IMR-90 (cell line): Measurements from ENCODE around the gene RTKN. TPM values are rescaled to one million over a fixed set of nuclear protein-coding genes. Genes with fewer than 3 reads are reported as not detected.

ENCODE experiments used
- ATAC-seq: fragments of 200-7000 bp; cut with Tn5 transposase; 2 replicates; pipeline ENCODE4 v1.9.1; 2020; ENCODE audit warnings: low read depth, mild to moderate bottlenecking, moderate library complexity
- BruUV-seq: library from RNA; stranded (reverse); fragments of 400-500 nt; replicated peaks from 2 replicates; lab custom pipeline; 2021; lab: Mats Ljungman, UMichigan
- CTCF ChIA-PET: fragments of 300-600 bp; formaldehyde crosslinking; extraction: SDS; loops from one replicate; lab custom pipeline; 2021; ENCODE audit warnings: antibody characterized with exemption; lab: Yijun Ruan, JAX
- POLR2A ChIA-PET: fragments of 300-600 bp; sonication (Branson Sonifier 250); formaldehyde crosslinking; loops from one replicate; lab custom pipeline; 2022; ENCODE audit warnings: antibody characterized with exemption; ENCODE audit not compliant: unreplicated experiment; lab: Charles Lee
- DNase-seq: peaks from one replicate; pipeline ENCODE4 v3.0.0; 2013
- H2AFZ ChIP-seq: replicated peaks from 2 replicates; pipeline ENCODE3; 2013; ENCODE audit warnings: low read length, mild to moderate bottlenecking; ENCODE audit not compliant: poor library complexity
- H2AK5ac ChIP-seq: 2 replicates; pipeline ENCODE4 v1.6.1; 2013; ENCODE audit warnings: low read depth, low read length, inconsistent platforms
- H2AK9ac ChIP-seq: replicated peaks from 2 replicates; pipeline ENCODE3; 2013; ENCODE audit warnings: mild to moderate bottlenecking, low read depth, low read length, moderate library complexity; ENCODE audit not compliant: poor library complexity
- H2BK120ac ChIP-seq: 2 replicates; pipeline ENCODE4 v1.6.1; 2013; ENCODE audit warnings: low read depth, low read length, inconsistent platforms
- H2BK15ac ChIP-seq: 3 replicates; pipeline ENCODE4 v1.6.1; 2013; ENCODE audit warnings: low read depth, low read length, inconsistent platforms
- H2BK20ac ChIP-seq: 2 replicates; pipeline ENCODE4 v1.6.1; 2013; ENCODE audit warnings: low read depth, mild to moderate bottlenecking, inconsistent platforms, low read length, moderate library complexity
- H2BK5ac ChIP-seq: 2 replicates; pipeline ENCODE4 v1.6.1; 2013; ENCODE audit warnings: mild to moderate bottlenecking, low read depth, low read length, inconsistent platforms; ENCODE audit not compliant: poor library complexity, severe bottlenecking
- H3K14ac ChIP-seq: replicated peaks from 2 replicates; pipeline ENCODE4 v1.6.1; 2013; ENCODE audit warnings: low read depth, low read length, inconsistent platforms
- H3K18ac ChIP-seq: 2 replicates; pipeline ENCODE4 v1.6.1; 2013; ENCODE audit warnings: low read depth, low read length, control low read depth
- H3K23ac ChIP-seq: 2 replicates; pipeline ENCODE4 v1.6.1; 2013; ENCODE audit warnings: low read depth, low read length, inconsistent platforms
- H3K27ac ChIP-seq: 2 replicates; pipeline ENCODE4 v1.5.1; 2013; ENCODE audit warnings: mild to moderate bottlenecking, control low read depth, low read length; ENCODE audit not compliant: insufficient read depth
- H3K27me3 ChIP-seq: 2 replicates; pipeline ENCODE4 v1.6.1; 2013; ENCODE audit warnings: low read length; ENCODE audit not compliant: control insufficient read depth, insufficient read depth
- H3K36me3 ChIP-seq: 2 replicates; pipeline ENCODE4 v1.6.1; 2013; ENCODE audit warnings: low read length, mixed read lengths; ENCODE audit not compliant: control insufficient read depth, insufficient read depth
- H3K4ac ChIP-seq: 2 replicates; pipeline ENCODE4 v1.6.1; 2013; ENCODE audit warnings: low read depth, low read length, inconsistent platforms
- H3K4me1 ChIP-seq: 2 replicates; pipeline ENCODE4 v1.6.1; 2013; ENCODE audit warnings: low read length, mixed read lengths; ENCODE audit not compliant: control insufficient read depth, insufficient read depth
- H3K4me2 ChIP-seq: 2 replicates; pipeline ENCODE4 v1.6.1; 2013; ENCODE audit warnings: low read depth, mild to moderate bottlenecking, control low read depth, low read length, moderate library complexity
- H3K4me3 ChIP-seq: 2 replicates; pipeline ENCODE4 v1.5.1; 2013; ENCODE audit warnings: low read depth, mild to moderate bottlenecking, control low read depth, low read length, moderate library complexity; ENCODE audit not compliant: insufficient read depth
- H3K56ac ChIP-seq: 2 replicates; pipeline ENCODE4 v1.6.1; 2013; ENCODE audit warnings: low read length, inconsistent platforms; ENCODE audit not compliant: insufficient read depth; ENCODE audit errors: extremely low read depth
- H3K79me1 ChIP-seq, 2 experiments: 2 replicates each; pipeline ENCODE4 v1.6.1; 2013; ENCODE audit warnings: low read length in 2 of 2, inconsistent platforms in 1 of 2, low read depth in 1 of 2
- H3K9ac ChIP-seq: 2 replicates; pipeline ENCODE4 v1.6.1; 2013; ENCODE audit warnings: low read depth, low read length, control low read depth
- H3K9me1 ChIP-seq: 2 replicates; pipeline ENCODE4 v1.6.1; 2013; ENCODE audit warnings: low read length, inconsistent platforms; ENCODE audit not compliant: insufficient read depth
- H3K9me3 ChIP-seq: 2 replicates; pipeline ENCODE4 v1.6.1; 2013; ENCODE audit warnings: low read length; ENCODE audit not compliant: control insufficient read depth, insufficient read depth
- H4K20me1 ChIP-seq: 2 replicates; pipeline ENCODE4 v1.6.1; 2013; ENCODE audit warnings: low read length, inconsistent platforms; ENCODE audit not compliant: insufficient read depth
- H4K5ac ChIP-seq: 2 replicates; pipeline ENCODE4 v1.6.1; 2013; ENCODE audit warnings: mild to moderate bottlenecking, low read depth, low read length, control low read depth
- H4K8ac ChIP-seq, 2 experiments: 2 replicates each; pipeline ENCODE4 v1.6.1; 2013; ENCODE audit warnings: low read depth in 2 of 2, low read length in 2 of 2, control low read depth in 1 of 2, inconsistent platforms in 1 of 2
- H4K91ac ChIP-seq: 2 replicates; pipeline ENCODE4 v1.6.1; 2013; ENCODE audit warnings: low read depth, low read length, inconsistent platforms; ENCODE audit not compliant: insufficient read depth
- BHLHE40 ChIP-seq: fragments of 150-350 bp; IDR thresholded peaks from 2 replicates; pipeline ENCODE4 v1.6.1; 2016; ENCODE audit warnings: mild to moderate bottlenecking, low read depth, low read length
- CEBPB ChIP-seq: IDR thresholded peaks from 2 replicates; pipeline ENCODE4 v1.6.1; 2012; ENCODE audit warnings: low read depth, low read length, improper control_type of control experiment
- CHD1 ChIP-seq: IDR thresholded peaks from 2 replicates; pipeline ENCODE4 v1.6.1; 2012; ENCODE audit warnings: low read depth, low read length, improper control_type of control experiment
- FOS ChIP-seq: fragments of 150-350 bp; IDR thresholded peaks from 2 replicates; pipeline ENCODE4 v1.6.1; 2016; ENCODE audit warnings: low read depth, low read length
- MAFK ChIP-seq: IDR thresholded peaks from 2 replicates; pipeline ENCODE4 v1.6.1; 2012; ENCODE audit warnings: low read depth, low read length, improper control_type of control experiment
- MAZ ChIP-seq: IDR thresholded peaks from 2 replicates; pipeline ENCODE4 v1.6.1; 2012; ENCODE audit warnings: low read depth, mild to moderate bottlenecking, low read length, improper control_type of control experiment, moderate library complexity, borderline replicate concordance
- MXI1 ChIP-seq: IDR thresholded peaks from 2 replicates; pipeline ENCODE4 v1.6.1; 2012; ENCODE audit warnings: low read depth, mild to moderate bottlenecking, low read length, moderate library complexity, borderline replicate concordance
- RAD21 ChIP-seq: IDR thresholded peaks from 2 replicates; pipeline ENCODE4 v1.6.1; 2012; ENCODE audit warnings: low read length, improper control_type of control experiment
- WGBS, 2 experiments: methylation state at CpG; one replicate each; pipeline versions ENCODE4 v1.1.5 to v1.1.7; 2013; ENCODE audit warnings: missing lambda C conversion rate in 2 of 2; ENCODE audit not compliant: insufficient read length in 1 of 2; ENCODE audit errors: extremely low coverage in 2 of 2; 5-methylcytosine and 5-hydroxymethylcytosine counted together
- dilution Hi-C: fragments of 300-500 bp; cut with HindIII; formaldehyde crosslinking; loops from one replicate; pipeline ENCODE4 v1.14.3; 2018; ENCODE audit warnings: low sequenced_read_pairs; ENCODE audit not compliant: unreplicated experiment
- in situ Hi-C: fragments of 300-500 bp; cut with MboI; formaldehyde crosslinking; loops from 3 replicates; pipeline ENCODE4 v1.14.3; 2019; ENCODE audit warnings: low sequenced_read_pairs, inconsistent platforms, mixed read lengths
- intact Hi-C: fragments of 100-400 bp; cut with micrococcal nuclease; formaldehyde crosslinking; loops from 2 replicates; pipeline ENCODE4 v1.10.0; 2022
- polyA plus RNA-seq, 3 experiments: library from polyadenylated mRNA; depleted of rRNA; stranded (reverse); fragments of >200 nt; gene quantifications; 2 replicates each; pipeline ENCODE4 v1.2.3, GENCODE V29; 2012; ENCODE audit warnings: low replicate concordance in 1 of 3
- total RNA-seq: library from RNA; depleted of rRNA; stranded (reverse); fragments of >200 nt; gene quantifications from 2 replicates; pipeline ENCODE4 v1.2.3, GENCODE V29; 2012
- TF ChIP-seq, protein P1 (sequence below): conservative IDR thresholded peaks from 2 replicates; pipeline ENCODE4 v1.5.1; 2012; ENCODE audit warnings: mild to moderate bottlenecking, low read depth, low read length, improper control_type of control experiment
- TF ChIP-seq, protein P2 (sequence below): fragments of 150-350 bp; IDR thresholded peaks from 2 replicates; pipeline ENCODE4 v1.6.1; 2017; ENCODE audit warnings: mild to moderate bottlenecking, antibody characterized with exemption, low read length, low read depth

RTKN gene
- total and polyA plus RNA-seq, 2 of the 4 experiments (the other 2 are of a cell fraction): 11.1 to 19.7 TPM

DNA sequence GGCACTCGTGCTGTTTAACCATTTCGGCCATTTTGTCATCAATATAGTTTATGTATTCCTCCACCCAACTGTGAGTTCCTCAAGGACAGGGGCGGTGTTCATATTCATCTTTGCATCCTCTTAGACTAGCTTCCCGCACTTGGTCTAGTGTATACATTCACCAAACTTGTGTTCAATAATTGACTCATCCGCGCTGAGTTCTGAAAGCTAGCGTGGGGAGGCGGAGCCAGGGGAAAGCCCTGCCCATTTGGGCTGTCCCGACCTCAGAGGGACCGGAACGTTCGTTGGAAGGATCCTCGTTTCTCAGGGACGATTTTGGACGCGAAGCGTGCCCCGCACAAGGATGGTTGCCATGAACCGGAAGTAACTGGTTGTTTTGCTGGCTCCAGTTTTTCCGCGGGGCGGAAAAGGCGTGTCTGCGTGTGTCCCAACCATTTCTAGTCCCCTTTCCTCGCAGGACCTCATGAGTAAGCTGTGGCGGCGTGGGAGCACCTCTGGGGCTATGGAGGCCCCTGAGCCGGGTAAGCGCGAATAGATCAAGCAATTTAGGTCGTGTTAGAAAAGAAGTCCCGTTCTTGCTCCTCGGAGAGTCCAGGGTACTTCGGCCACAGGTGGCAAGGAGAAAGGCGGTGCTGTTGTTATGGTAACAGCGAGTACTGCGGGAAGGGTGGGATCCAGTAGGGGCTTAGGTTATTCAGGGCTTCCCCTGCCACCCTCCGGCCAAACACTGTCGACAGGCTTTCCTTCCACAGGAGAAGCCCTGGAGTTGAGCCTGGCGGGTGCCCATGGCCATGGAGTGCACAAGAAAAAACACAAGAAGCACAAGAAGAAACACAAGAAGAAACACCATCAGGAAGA is 13.1 kb upstream of the RTKN start, which contains the start of gene INO80B:
Gene INO80B, plus strand, starts transcription at position 434 of the 858 bp plus-strand sequence. Its CDS starts 30 bp downstream, at position 464.
- H3K9me1 ChIP-seq: 0 out of 2 replicates have a peak, but pooled peaks cover 3% of the 10 kb centered on the region
- peak within 1 kb of the TSS; percentile 61; the same call in 1 of the 2 replicates for H3K14ac ChIP-seq
- peaks cover 15 to 30% of the 10 kb centered on the region in 2 experiments for H3K79me1 ChIP-seq
- WGBS, 2 experiments: 0% methylated on average over 15 of the region's 40 CpGs; no CpG with 5 or more reads in 1 of the 2 experiments
- H3K4me3 ChIP-seq: peak within 1 kb of the TSS; percentile 61
- no peak within 1 kb of the TSS for H2BK20ac ChIP-seq
- dilution Hi-C loops (no loop called here), intact Hi-C loops (loop anchor here (1.0 kb wide), 2 partner anchors 15 to 28 kb away; partner anchors contain the start of gene TTC31), in situ Hi-C loops (no loop called here)
- peak; percentile 99 for DNase-seq
- ATAC-seq: peak; percentile 74
- peak within 1 kb of the TSS; percentile 62 for H3K4ac ChIP-seq
- peak within 1 kb of the TSS; percentile 55 for H3K9ac ChIP-seq
- peak within 1 kb of the TSS; percentile 5; the same call in 1 of the 2 replicates for H2AK5ac ChIP-seq
- H2BK120ac ChIP-seq: no peak within 1 kb of the TSS
- peak within 1 kb of the TSS; percentile 5; the same call in 1 of the 2 replicates for H4K91ac ChIP-seq
- H3K23ac ChIP-seq: peak within 1 kb of the TSS; percentile 48; the same call in 1 of the 2 replicates
- 0 out of 2 replicates have a peak within 1 kb of the TSS, but pooled peaks have one; percentile 10 for H4K5ac ChIP-seq
- POLR2A ChIA-PET: interaction anchor here (1.3 kb wide), 1 partner anchor 15 kb away, joined by 4 read pairs; no protein-coding TSS in a partner anchor
- CTCF ChIA-PET: no interaction called here
- H4K20me1 ChIP-seq: no peaks in the 10 kb centered on the region
- no peaks in the 10 kb centered on the region for H3K36me3 ChIP-seq
- H3K4me2 ChIP-seq: peak within 1 kb of the TSS; percentile 66
- H2AK9ac ChIP-seq: peak within 1 kb of the TSS; percentile 65
- H3K9me3 ChIP-seq: no peaks in the 10 kb centered on the region
- H2AFZ ChIP-seq: peak within 1 kb of the TSS; percentile 90
- BruUV-seq: no TSS peak
- H4K8ac ChIP-seq: peak within 1 kb of the TSS in 1 of 2 experiments; percentile 87; a peak in 2 of 4 replicates
- H2BK5ac ChIP-seq: peak within 1 kb of the TSS; percentile 16
- peak within 1 kb of the TSS; percentile 13; the same call in 1 of the 2 replicates for H3K56ac ChIP-seq
- no peak within 1 kb of the TSS for H2BK15ac ChIP-seq
- peaks cover 10% of the 10 kb centered on the region for H3K4me1 ChIP-seq
- no peak within 1 kb of the TSS for H3K18ac ChIP-seq
- TF ChIP-seq RAD21 (peak; percentile 1; the same call in 1 of the 2 replicates), CHD1 (no peak), MAZ (peak; percentile 84), MXI1 (peak; percentile 92), MAFK (no peak), BHLHE40 (peak; percentile 23; the same call in 1 of the 2 replicates), FOS (peak; percentile 7; the same call in 1 of the 2 replicates), CEBPB (peak; percentile 37; the same call in 1 of the 2 replicates)
- TF ChIP-seq, protein P1, sequence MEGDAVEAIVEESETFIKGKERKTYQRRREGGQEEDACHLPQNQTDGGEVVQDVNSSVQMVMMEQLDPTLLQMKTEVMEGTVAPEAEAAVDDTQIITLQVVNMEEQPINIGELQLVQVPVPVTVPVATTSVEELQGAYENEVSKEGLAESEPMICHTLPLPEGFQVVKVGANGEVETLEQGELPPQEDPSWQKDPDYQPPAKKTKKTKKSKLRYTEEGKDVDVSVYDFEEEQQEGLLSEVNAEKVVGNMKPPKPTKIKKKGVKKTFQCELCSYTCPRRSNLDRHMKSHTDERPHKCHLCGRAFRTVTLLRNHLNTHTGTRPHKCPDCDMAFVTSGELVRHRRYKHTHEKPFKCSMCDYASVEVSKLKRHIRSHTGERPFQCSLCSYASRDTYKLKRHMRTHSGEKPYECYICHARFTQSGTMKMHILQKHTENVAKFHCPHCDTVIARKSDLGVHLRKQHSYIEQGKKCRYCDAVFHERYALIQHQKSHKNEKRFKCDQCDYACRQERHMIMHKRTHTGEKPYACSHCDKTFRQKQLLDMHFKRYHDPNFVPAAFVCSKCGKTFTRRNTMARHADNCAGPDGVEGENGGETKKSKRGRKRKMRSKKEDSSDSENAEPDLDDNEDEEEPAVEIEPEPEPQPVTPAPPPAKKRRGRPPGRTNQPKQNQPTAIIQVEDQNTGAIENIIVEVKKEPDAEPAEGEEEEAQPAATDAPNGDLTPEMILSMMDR: no peak
- TF ChIP-seq, protein P2, sequence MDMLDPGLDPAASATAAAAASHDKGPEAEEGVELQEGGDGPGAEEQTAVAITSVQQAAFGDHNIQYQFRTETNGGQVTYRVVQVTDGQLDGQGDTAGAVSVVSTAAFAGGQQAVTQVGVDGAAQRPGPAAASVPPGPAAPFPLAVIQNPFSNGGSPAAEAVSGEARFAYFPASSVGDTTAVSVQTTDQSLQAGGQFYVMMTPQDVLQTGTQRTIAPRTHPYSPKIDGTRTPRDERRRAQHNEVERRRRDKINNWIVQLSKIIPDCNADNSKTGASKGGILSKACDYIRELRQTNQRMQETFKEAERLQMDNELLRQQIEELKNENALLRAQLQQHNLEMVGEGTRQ: peak; percentile 38
- H3K27me3 ChIP-seq: no peaks in the 10 kb centered on the region
- peak within 1 kb of the TSS; percentile 21 for H3K27ac ChIP-seq
